HCT116 (cell line): ENCODE results near the gene HARBI1.

Source experiments
- EGR1 ChIP-seq: IDR thresholded peaks from 2 replicates; pipeline ENCODE4 v1.6.1; 2012; ENCODE audit warnings: low read depth
- EZH2 ChIP-seq: fragments of 200-600 bp; sonication (generic); IDR thresholded peaks from 2 replicates; pipeline ENCODE4 v1.6.1; 2017; ENCODE audit warnings: antibody characterized with exemption, mixed run types
- FOSL1 ChIP-seq: IDR thresholded peaks from 2 replicates; pipeline ENCODE4 v1.6.1; 2012; ENCODE audit warnings: low read depth
- MAX ChIP-seq: IDR thresholded peaks from 2 replicates; pipeline ENCODE4 v1.6.1; 2012
- POLR2A ChIP-seq: IDR thresholded peaks from 2 replicates; pipeline ENCODE4 v1.7.0; 2011; ENCODE audit warnings: borderline replicate concordance; ENCODE audit not compliant: insufficient read depth, insufficient read length; ENCODE audit errors: extremely low read depth
- POLR2AphosphoS5 ChIP-seq: IDR thresholded peaks from 2 replicates; pipeline ENCODE4 v1.6.1; 2011; ENCODE audit warnings: mild to moderate bottlenecking, low read depth, low read length, moderate library complexity
- SP1 ChIP-seq: IDR thresholded peaks from 2 replicates; pipeline ENCODE4 v1.6.1; 2012; ENCODE audit warnings: low read depth
- SRF ChIP-seq: IDR thresholded peaks from 2 replicates; pipeline ENCODE4 v1.6.1; 2012; ENCODE audit warnings: low read depth
- TCF7L2 ChIP-seq: IDR thresholded peaks from 2 replicates; pipeline ENCODE4 v1.7.0; 2011; ENCODE audit warnings: borderline replicate concordance, inconsistent platforms; ENCODE audit not compliant: insufficient read depth, insufficient read length; ENCODE audit errors: extremely low read depth
- YY1 ChIP-seq: IDR thresholded peaks from 2 replicates; pipeline ENCODE4 v1.6.1; 2011; ENCODE audit warnings: low read length, low read depth, moderate library complexity, mild to moderate bottlenecking; ENCODE audit not compliant: insufficient replicate concordance; ENCODE audit errors: extremely low read depth
- ZNF274 ChIP-seq: fragments of 200-500 bp; sonication (Bioruptor generic); IDR thresholded peaks from 2 replicates; pipeline ENCODE4 v1.6.1; 2014; ENCODE audit warnings: mild to moderate bottlenecking, low read depth, low read length, inconsistent platforms
- TF ChIP-seq, protein P1 (sequence below), 3 experiments: fragments of 200-600 bp in 1 of 3; sonication (generic) in 1 of 3; IDR thresholded peaks in 2 of 3; conservative IDR thresholded peaks in 1 of 3; 2 replicates each; pipeline ENCODE4 v1.5.1; 2012 to 2017; ENCODE audit warnings: low read depth in 2 of 3, low read length in 2 of 3, antibody characterized with exemption in 1 of 3, borderline replicate concordance in 1 of 3, control low read depth in 1 of 3, mild to moderate bottlenecking in 1 of 3, mixed read lengths in 1 of 3, mixed run types in 1 of 3, moderate library complexity in 1 of 3; ENCODE audit not compliant: insufficient read depth in 1 of 3
- TF ChIP-seq, protein P2 (sequence below): IDR thresholded peaks from 2 replicates; pipeline ENCODE4 v1.6.1; 2012; ENCODE audit warnings: low read depth

GRCh38 chr11:46555267-46556054 lies 61.6 kb downstream of the HARBI1 start:
- no peak for TF ChIP-seq ZNF274
- TF ChIP-seq, protein P1, sequence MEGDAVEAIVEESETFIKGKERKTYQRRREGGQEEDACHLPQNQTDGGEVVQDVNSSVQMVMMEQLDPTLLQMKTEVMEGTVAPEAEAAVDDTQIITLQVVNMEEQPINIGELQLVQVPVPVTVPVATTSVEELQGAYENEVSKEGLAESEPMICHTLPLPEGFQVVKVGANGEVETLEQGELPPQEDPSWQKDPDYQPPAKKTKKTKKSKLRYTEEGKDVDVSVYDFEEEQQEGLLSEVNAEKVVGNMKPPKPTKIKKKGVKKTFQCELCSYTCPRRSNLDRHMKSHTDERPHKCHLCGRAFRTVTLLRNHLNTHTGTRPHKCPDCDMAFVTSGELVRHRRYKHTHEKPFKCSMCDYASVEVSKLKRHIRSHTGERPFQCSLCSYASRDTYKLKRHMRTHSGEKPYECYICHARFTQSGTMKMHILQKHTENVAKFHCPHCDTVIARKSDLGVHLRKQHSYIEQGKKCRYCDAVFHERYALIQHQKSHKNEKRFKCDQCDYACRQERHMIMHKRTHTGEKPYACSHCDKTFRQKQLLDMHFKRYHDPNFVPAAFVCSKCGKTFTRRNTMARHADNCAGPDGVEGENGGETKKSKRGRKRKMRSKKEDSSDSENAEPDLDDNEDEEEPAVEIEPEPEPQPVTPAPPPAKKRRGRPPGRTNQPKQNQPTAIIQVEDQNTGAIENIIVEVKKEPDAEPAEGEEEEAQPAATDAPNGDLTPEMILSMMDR (IDR thresholded peaks at IDR 0.05 in 2 of 3, conservative IDR thresholded peaks at IDR 0.05 in 1 of 3; ENCODE audit: borderline replicate concordance in 1 of 3, insufficient read depth in 1 of 3, low read depth in 2 of 3, low read length in 2 of 3), result no peak
- no peak for TF ChIP-seq EZH2
- TF ChIP-seq FOSL1, result no peak
- no peak for TF ChIP-seq SP1
- no peak for TF ChIP-seq YY1
- no peak for TF ChIP-seq EGR1
- TF ChIP-seq SRF, result no peak
- no peak for TF ChIP-seq POLR2AphosphoS5
- no peak for TF ChIP-seq MAX
- no peak for TF ChIP-seq TCF7L2
- TF ChIP-seq, protein P2, sequence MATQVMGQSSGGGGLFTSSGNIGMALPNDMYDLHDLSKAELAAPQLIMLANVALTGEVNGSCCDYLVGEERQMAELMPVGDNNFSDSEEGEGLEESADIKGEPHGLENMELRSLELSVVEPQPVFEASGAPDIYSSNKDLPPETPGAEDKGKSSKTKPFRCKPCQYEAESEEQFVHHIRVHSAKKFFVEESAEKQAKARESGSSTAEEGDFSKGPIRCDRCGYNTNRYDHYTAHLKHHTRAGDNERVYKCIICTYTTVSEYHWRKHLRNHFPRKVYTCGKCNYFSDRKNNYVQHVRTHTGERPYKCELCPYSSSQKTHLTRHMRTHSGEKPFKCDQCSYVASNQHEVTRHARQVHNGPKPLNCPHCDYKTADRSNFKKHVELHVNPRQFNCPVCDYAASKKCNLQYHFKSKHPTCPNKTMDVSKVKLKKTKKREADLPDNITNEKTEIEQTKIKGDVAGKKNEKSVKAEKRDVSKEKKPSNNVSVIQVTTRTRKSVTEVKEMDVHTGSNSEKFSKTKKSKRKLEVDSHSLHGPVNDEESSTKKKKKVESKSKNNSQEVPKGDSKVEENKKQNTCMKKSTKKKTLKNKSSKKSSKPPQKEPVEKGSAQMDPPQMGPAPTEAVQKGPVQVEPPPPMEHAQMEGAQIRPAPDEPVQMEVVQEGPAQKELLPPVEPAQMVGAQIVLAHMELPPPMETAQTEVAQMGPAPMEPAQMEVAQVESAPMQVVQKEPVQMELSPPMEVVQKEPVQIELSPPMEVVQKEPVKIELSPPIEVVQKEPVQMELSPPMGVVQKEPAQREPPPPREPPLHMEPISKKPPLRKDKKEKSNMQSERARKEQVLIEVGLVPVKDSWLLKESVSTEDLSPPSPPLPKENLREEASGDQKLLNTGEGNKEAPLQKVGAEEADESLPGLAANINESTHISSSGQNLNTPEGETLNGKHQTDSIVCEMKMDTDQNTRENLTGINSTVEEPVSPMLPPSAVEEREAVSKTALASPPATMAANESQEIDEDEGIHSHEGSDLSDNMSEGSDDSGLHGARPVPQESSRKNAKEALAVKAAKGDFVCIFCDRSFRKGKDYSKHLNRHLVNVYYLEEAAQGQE, result no peak
- TF ChIP-seq POLR2A, result no peak
